HG03565 (cell line): ENCODE results near the gene MARK3.

Source experiments
- ATAC-seq: cut with Tn5 transposase; IDR thresholded peaks from one replicate; pipeline ENCODE4 v1.9.1; 2021; ENCODE audit warnings: mild to moderate bottlenecking, moderate library complexity; ENCODE audit not compliant: unreplicated experiment

The MARK3 gene

GRCh38 chr14:103362780-103363179 lies 22.4 kb upstream of the MARK3 start:
- no peak for ATAC-seq

- no peak for ATAC-seq
Observed at GRCh38 chr14:103366741-103367140, 18.5 kb upstream of the MARK3 start.

- ATAC-seq, result no peak
Observed at GRCh38 chr14:103367995-103368394, 17.2 kb upstream of the MARK3 start.

DNA sequence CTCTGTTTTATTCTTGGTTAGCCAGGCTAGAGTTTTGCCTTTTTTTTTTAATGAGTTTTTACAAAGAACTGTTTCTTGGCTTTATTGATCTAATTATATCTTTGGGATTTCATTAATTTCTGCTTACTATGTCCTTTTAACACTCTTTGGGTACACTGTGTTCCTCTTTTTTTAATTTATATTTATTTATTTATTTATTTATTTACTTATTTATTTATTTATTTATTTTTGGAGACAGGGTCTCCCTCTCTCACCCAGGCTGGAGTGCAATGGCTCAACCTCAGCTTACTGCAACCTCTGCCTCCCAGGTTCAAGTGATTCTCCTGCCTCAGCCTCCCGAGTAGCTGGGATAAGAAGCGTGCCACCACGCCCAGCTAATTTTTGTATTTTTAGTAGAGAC lies 15.1 kb upstream of the MARK3 start:
- no peak for ATAC-seq

- ATAC-seq, result no peak
Observed at GRCh38 chr14:103372017-103372416, 13.2 kb upstream of the MARK3 start.

- no peak for ATAC-seq
Observed at GRCh38 chr14:103372552-103373304, 12.5 kb upstream of the MARK3 start.

DNA sequence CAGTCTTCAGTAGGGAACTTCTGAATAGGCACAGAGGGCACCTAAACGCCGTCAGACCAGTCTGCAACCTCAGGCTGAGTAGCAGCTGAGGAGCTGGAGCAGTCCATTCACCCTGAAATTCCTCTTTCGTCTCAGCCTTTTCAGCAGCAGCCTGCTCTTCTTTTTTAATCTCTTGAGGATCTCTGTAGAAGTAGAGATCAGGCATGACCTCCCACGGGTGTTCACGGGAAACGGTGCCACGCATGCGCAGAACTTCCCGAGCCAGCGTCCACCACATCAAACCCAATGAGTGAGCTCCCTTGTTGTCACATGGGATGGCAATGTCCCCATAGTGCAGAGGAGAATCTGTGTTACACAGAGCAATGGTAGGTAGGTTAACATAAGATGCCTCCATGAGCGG lies 11.1 kb upstream of the MARK3 start:
- no peak for ATAC-seq

- ATAC-seq, result no peak
Observed at GRCh38 chr14:103377522-103378037, 7.6 kb upstream of the MARK3 start.

- no peak for ATAC-seq
Observed at GRCh38 chr14:103378038-103378854, 7.0 kb upstream of the MARK3 start.

- ATAC-seq, result no peak
Observed at GRCh38 chr14:103380719-103381377, 4.4 kb upstream of the MARK3 start.

GRCh38 chr14:103382376-103382775 lies 2.8 kb upstream of the MARK3 start:
- no peak for ATAC-seq

GRCh38 chr14:103384450-103385151 lies 614 bp upstream of the MARK3 start:
- ATAC-seq, result no peak

DNA sequence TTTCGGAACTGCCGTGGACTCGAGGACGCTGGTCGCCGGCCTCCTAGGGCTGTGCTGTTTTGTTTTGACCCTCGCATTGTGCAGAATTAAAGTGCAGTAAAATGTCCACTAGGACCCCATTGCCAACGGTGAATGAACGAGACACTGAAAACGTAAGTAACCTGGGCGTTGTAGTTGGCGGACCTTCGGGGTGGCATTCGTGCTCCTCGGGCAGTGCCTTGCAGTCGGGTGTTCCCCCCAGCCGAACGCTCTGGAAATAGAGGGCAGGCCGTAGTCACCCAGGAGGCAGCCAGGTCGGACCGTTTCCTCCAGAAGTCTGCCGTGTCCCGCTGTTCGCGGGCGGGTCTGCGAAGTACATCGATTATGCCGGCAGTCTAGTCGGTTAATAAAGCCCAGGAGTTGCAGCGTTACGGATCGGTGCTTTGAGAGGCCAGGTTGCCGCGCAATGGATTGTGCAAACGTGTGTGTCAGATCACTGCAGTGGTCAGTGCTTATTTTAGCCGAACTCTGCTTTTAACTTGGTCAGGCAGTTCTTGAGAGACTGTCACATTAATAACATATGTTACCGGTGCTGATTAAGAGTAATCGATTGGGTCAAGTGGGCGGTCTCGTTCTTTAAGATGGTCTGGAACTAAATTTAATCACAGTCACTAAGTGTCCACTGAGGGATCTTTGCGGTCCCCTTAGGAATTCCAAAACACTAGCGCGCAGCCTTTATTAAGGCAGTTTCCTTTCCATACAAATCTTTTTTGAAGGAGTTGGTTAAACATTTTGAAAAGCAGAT lies 906 bp downstream of the MARK3 start:
- no peak for ATAC-seq

DNA sequence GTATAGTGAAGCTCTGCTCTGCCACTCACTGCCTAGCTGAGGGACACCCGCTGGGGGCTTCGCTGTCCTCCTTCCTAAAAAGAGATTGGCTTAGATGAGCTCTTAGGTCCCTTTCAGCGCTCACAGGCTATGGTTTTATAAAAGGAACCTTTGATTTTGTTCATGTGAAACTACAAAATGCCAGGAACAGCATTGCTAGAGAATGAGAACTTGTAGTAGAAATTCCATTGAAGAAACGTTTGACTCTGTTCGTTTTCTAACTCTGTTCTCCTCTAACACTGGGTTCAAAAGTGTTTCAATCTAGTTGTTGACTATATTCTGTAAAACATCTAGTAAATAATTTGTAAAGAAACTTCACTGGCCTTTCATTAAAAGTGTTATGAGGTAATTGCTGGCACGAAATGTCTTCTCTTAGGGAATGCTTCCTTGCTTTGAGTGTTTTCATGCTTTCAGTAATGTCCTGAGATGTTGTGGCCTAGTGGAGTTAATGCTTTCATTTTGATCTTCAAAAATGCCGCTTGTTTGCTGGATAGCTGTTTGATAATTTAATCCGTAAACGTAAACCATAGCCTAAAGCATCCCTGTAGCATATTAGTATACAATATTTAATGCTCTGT lies 1.6 kb downstream of the MARK3 start:
- no peak for ATAC-seq

GRCh38 chr14:103388664-103389063 lies 3.4 kb downstream of the MARK3 start:
- no peak for ATAC-seq

GRCh38 chr14:103390605-103391004 lies 5.4 kb downstream of the MARK3 start:
- ATAC-seq, result no peak

DNA sequence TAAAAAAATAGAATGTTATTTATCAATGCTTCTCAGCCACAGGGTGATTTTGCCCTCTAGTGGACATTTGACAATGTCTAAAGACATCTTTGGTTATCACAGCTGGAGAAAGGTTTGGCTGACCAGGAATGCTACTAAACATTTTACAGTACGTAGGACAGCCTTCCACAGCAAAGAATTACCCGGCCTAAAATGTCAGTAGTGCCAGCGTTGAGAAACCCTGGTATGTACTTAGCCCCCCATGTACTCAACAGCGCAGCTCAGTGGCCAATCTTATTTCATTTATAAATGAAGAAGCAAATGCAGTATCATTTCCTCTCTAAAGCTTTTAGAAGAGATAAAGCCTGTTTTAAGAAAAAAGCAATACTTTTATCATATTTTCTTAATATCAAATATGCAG lies 5.8 kb downstream of the MARK3 start:
- no peak for ATAC-seq

- no peak for ATAC-seq
Observed at GRCh38 chr14:103392106-103392505, 6.9 kb downstream of the MARK3 start.

DNA sequence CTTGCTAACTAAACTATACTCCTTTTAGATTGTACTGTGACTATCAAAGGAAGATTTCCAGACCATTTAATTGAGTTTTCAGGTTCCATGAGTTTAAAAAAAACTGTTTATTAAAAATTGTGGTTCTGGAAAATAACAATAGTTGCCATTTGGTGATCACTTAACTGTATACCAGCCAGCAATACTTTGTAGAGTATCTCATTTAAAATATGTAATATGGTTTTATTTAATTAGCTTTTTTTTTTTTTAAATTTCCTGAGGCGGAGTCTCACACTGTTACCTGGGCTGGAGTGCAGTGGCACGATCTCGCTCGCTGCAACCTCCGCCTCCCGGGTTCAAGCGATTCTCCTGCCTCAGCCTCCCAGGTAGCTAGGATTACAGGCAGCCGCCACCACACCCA lies 7.4 kb downstream of the MARK3 start:
- ATAC-seq, result no peak

GRCh38 chr14:103393070-103393469 lies 7.9 kb downstream of the MARK3 start:
- no peak for ATAC-seq
